Body of pancreas (tissue), 4 donors: ENCODE data around the gene SKP1.

Experiments used
- POLR2A ChIP-seq, 3 donors: fragments of 450-650 bp; IDR thresholded peaks; one replicate each; pipeline ENCODE4 v1.6.1; 2016; ENCODE audit warnings: antibody characterized with exemption in 3 of 3, mild to moderate bottlenecking in 2 of 3
- TF ChIP-seq, protein P1 (sequence below), 7 experiments: fragments of 450-650 bp in 4 of 7; fragments of 200-600 bp in 3 of 7; sonication (generic) in 3 of 7; IDR thresholded peaks; one replicate each; pipeline ENCODE4 v1.5.1; 2016 to 2019; ENCODE audit warnings: antibody characterized with exemption in 7 of 7

DNA sequence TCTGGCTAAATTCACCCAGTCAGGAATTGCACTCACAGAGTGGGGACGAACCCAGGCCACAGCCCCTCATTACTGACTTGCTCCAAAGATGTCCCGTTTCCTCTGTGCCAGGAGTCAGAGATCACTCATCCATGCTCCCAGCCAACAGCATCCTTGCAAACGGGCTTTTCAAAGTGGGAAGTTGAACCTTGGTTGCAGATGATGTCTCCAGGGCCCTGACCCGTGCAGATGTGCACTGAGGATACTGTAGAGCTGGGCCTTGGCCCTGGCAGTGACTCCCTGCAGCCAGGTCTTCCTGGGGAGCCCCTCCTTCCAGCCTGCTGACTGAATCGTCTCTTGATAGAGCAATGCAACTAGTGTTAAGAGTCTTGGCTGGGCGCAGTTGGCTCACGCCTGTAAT lies 40.0 kb downstream of the SKP1 start:
- TF ChIP-seq POLR2A (IDR thresholded peaks at IDR 0.05): no peak
- TF ChIP-seq, protein P1, sequence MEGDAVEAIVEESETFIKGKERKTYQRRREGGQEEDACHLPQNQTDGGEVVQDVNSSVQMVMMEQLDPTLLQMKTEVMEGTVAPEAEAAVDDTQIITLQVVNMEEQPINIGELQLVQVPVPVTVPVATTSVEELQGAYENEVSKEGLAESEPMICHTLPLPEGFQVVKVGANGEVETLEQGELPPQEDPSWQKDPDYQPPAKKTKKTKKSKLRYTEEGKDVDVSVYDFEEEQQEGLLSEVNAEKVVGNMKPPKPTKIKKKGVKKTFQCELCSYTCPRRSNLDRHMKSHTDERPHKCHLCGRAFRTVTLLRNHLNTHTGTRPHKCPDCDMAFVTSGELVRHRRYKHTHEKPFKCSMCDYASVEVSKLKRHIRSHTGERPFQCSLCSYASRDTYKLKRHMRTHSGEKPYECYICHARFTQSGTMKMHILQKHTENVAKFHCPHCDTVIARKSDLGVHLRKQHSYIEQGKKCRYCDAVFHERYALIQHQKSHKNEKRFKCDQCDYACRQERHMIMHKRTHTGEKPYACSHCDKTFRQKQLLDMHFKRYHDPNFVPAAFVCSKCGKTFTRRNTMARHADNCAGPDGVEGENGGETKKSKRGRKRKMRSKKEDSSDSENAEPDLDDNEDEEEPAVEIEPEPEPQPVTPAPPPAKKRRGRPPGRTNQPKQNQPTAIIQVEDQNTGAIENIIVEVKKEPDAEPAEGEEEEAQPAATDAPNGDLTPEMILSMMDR (IDR thresholded peaks at IDR 0.05): no peak
